Ecto neural progenitor cell (in vitro differentiated cells): Measurements from ENCODE around the gene KCNIP3.
"Not testable (repeated sequence)": the region's sequence is repeated elsewhere in the genome, so short reads cannot be mapped to it uniquely, and the experiment has no call there.

Experiments used
- DNase-seq: peaks from one replicate; pipeline ENCODE4 v3.0.0-alpha.2; 2018; ENCODE audit warnings: low spot score

KCNIP3 gene

DNA sequence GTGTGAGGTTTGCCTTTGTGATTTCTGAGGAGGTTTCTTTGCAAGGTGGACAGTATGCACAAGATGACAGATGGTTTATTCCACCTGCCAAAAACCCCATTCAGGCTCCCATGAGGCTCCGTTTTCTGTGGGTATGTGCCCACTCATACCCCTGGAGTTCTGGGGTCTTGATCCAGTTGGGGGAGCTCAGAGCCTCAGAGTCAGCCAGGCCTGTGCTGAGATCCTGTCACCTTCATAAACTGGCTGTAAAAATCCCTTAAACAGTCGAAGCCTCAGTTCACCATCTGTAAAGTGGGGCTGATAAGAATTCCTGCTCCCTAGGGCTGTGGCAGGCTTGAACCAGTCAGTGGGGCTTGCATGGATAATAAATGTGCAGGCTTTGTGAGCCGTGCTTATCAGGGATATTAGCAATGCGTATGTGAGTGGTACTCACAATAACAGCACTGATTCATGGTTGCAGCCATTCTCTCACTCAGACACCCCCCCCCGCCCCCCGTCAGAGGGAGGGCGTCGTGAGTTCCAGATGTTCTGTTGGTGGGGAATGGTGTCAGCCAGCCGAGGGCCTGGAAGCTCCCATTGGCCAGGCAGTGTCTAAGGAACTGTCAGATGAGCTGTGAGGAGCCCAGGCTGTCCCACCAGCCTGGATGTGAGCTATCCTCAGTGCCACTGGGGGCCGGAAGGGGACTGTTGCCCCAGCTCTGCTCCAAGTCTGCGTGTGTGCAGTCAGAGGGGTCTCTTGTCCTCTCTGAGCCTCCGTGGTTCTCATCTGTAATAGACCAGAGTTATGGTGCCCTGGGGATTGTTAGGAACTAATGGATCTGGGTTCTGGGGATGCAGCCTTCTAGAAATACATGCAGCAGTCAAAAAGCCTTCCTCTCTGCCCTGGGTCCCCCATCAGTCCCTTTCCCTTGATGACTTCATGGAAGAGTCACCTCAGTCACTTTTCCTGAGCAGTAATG, 51.7 kb downstream of the KCNIP3 start:
- peak; percentile 32 for DNase-seq

DNA sequence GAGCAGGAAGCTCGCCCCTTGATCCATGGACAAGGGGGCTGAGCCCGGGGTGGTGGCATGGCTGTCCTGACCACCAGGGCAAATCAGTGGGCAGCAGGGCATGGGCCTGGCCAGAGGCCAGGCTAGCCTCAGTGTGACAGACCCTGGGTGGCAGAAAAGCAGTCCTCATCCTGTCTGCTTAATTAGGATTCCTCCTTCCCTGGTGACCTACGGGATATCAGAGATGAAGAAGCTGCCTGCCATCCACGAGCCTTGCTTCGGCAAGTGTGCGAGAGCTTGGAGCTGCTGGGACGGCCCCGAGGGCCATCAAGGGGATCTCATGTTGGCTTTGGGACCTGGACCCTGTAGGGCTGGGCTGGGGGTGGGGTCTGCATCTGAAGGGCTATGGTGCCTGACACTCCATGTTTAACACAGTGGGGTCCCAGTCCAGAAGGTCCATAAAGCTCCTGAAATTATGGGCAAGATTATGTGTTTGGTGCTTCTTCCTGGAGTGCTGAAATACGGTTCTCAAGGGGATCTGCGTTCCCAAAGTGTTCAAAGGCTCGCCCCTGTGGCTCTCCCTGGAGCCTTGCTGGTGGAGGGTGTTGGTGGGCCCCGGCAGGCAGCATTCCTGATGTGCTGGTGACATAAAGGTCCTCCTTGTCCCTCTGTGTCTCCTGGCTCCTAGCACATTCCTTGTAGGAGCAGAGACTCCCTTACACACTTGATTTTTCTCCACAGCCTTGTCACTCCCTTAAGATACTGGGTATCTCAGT, 52.6 kb downstream of the KCNIP3 start:
- DNase-seq, result peak; percentile 38

- peak; percentile 24 for DNase-seq
Measured at GRCh38 chr2:95350368-95350767, 53.2 kb downstream of the KCNIP3 start.

- DNase-seq, result peak; percentile 32
Measured at GRCh38 chr2:95350774-95351597, 53.8 kb downstream of the KCNIP3 start.

DNA sequence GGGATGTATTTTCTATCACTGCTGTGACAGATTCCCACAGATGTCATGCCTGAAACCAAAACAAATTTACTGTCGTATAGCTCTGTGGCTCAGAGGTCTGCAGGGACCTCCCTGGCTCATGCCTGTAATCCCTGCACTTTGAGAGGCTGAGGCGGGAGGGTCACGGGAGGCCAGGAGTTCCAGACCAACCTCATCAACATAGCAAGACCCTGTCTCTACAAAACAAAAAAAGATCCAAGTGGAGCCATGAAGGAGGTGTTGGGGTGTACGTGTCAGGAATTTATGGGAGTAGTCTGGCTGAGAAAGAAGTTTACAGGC, 54.4 kb downstream of the KCNIP3 start:
- DNase-seq, result peak; percentile 29

DNA sequence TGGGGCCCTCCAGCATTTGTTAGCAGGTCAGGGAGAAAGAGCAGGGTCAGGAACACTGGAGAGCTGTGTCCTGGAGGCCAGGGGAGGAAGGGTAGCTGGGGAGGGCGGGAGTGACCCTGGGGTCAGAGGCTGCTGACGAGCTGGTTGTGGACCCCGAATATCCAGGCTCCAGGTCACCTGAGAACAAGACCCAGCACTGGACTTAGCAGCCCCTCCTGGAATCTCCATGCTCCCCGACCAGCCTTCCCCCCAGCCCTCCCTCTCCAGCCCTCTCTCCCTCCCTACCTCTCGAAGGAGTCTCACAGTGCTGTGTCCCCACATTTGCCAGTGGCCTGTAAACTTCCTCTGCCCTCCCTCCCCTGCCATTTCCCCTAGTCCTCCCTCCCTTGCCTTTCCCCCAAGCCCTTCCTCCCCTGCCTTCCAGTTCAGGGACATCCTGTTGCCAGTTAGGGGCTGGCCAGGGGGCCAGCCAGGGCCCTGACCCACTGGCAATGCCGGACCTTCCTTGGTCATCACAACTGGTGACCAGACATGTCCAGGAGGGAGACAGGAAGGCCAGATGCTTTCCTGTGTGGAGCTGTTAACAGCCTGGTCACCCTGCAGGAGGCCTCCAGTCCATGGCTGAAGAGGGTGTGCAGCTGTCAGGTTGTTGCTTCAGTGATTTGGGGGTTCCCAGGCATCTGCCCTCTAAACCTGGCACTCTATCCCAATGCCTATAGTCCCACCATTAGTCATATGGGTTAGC, 55.3 kb downstream of the KCNIP3 start:
- DNase-seq, result peak; percentile 21

DNA sequence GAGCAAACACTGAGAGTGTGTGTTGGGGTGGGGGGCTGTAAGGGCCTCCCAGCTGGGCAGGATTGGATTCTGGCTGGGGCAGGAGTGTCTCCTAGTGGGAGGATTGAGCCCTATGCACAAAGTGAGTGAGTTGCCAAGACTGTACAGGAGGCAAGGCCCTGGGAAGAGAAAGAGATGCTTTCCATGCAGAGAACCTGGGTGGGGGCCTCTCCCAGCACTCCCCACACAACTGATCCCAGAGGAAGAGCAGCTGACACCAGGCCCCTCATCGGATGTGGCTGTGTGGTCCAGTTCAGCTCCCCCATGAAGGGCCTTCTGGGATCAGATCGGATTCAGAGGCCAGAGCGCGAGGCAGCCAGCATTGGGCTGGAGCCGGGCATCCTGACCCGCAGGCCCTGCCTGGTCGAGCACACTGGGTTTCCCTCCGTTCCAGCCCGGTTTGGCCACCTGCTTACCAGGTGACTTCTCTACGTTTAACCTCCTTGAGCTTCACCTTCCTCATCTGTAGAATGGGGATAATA, 56.0 kb downstream of the KCNIP3 start:
- DNase-seq, result peak; percentile 26

DNA sequence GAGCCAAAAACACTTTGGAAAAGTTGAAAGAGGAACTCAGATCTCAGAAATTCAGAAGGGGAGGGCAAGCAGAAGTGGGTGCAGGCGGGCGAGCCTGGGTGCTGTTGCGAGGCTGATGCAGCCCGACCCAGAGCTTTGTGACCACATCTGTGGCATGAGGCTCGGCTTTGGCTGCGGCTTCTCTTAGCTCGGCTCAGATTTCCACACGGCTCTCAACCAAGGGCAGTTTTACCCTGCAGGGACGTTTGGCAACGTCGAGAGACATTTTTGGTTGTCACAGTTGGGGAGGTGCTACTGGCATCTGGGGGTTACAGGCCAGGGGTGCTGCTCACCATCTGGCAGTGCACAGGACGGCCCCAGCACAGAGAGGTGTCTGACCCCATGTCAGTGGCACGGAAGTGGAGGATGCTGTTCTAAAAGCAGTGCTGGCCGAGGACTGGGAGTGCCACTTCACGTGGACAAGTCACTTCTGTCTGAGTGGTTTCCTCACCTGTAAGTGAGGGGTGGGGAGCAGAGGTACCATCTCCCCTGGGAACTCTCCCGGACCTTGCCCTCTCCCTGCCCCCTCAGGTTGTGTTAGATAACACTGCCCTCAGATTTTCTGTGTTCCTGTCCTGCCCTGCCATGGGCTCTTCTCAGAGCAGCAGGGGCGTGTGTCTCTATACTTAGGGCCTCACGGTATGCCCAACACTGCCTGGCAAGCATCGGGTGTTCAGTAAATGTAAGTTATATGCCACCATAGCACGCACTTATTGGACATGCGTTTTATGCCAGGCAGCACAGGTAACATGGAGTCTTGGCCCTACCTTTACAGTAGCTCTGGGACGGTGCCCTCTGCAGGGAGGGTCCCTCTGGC, 56.7 kb downstream of the KCNIP3 start:
- DNase-seq, result peak; percentile 29

- no peak for DNase-seq
Measured at GRCh38 chr2:95354469-95354901, 57.3 kb downstream of the KCNIP3 start.

DNA sequence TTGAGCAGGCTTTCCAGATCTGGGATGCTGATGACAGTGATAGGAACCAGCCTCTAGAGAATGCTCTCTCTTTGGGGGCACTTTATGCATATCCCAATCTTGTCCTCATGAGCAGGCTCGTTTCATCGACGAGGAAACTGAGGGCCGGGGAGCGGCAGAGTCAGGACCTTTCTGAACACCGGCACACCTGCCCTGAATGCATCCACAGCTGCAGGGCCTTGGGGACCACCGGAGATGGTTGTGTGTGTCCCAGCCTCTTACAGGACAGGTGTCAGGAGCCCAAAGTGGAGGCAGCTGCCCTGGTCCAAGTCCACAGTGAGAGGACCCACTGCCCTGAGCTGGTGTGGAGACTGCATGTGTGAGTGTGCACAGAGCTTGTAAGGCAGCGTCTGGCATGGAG, 57.8 kb downstream of the KCNIP3 start:
- DNase-seq, result peak; percentile 20

GRCh38 chr2:95355486-95355885, 58.3 kb downstream of the KCNIP3 start:
- not testable (repeated sequence) for DNase-seq

GRCh38 chr2:95356821-95357700, 59.9 kb downstream of the KCNIP3 start:
- DNase-seq, result peak; percentile 23

GRCh38 chr2:95357717-95358280, 60.7 kb downstream of the KCNIP3 start:
- peak; percentile 17 for DNase-seq

- DNase-seq, result no peak
Measured at GRCh38 chr2:95359031-95359430, 61.9 kb downstream of the KCNIP3 start.

DNA sequence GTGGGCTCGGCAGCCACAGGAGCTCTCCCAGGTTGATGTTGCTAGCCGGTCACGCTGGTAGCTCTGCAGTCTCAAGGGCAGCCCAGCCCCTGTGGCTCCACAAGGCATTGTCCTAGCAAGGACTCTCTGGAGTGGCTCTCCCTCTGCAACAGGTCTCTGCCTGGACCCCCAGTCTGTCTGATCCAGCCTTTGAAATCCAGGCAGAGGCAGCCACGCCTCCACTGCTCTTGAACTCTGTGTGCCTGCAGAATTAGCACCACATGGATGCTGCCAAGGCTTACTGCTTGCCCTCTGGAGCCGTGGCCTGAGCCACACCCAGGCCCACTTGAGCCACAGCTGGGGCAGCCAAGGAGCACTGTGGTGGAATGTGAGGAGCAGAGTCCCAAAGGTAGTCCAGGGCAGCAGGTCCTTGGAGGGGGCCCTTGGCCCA, 62.4 kb downstream of the KCNIP3 start:
- DNase-seq, result peak; percentile 33

DNA sequence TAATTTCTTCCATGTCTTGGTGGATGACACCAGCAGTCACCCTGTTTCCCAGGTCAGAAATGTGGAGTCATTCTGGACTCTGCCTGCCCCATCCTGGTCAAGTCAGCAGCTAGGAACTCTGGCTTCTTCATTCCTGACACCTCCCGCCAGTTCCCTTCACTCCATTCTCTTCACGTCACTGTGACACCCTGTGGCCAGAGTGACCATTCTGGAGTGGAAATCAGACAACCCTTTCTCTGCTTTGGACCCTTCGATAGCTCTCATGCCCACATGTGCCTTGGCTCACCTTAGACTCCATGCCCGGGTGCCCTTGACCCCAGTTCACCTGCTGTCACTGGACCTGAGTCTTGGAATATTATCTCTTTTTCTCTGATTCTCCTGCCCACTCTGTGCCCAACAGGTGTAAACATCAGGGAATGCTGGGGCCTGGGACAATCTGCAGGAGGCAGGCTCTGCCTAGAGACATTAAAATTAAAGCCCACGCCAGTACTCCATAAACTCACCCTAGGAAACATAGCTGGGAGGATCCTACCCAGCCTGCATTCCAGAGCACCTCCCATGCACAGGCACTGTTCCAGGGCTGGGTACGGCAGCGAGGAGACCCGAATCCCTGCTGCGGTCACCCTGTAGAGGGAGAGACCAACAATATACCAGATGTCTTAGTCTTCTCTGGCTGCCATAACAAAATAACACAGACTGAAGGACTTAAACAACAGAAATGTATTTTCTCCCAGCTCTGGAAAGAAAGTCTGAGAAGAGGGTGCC, 64.3 kb downstream of the KCNIP3 start:
- peak; percentile 14 for DNase-seq

- DNase-seq, result no peak
Measured at GRCh38 chr2:95362486-95362885, 65.3 kb downstream of the KCNIP3 start.

DNA sequence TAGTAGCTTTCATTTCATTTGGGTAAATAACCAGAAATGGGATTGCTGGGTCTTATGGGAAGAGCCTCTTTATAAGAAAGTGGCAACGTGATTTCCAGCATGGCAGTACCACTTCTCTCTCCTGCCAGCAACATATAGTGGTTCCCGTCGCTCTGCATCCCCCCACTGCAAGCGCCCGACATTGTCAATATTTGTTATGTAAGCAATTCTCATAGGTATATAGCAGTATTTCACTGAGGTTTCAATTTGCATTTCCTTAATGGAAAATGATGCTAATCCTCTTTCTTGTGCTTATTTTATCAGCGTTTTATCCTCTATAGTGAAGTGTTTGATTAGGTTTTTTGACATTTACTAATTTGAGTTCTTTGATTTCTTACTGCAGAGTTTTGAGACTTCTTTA, 69.4 kb downstream of the KCNIP3 start:
- no peak for DNase-seq
